D721Med (cell line): ENCODE measurements around the gene SHB.

Experiments
- DNase-seq: peaks from one replicate; pipeline ENCODE4 v3.0.0; 2011; ENCODE audit warnings: low spot score; ENCODE audit not compliant: insufficient read length
- FAIRE-seq: peaks from 2 replicates; lab custom pipeline; 2011; peaks lifted over from hg19 to GRCh38; lab: Jason Lieb, UNC
- TF ChIP-seq, protein P1 (sequence below): IDR thresholded peaks from 2 replicates; pipeline ENCODE4 v1.5.1; 2012; ENCODE audit warnings: mild to moderate bottlenecking, control low read depth; ENCODE audit not compliant: insufficient read depth; ENCODE audit errors: missing control alignments

Gene SHB

DNA sequence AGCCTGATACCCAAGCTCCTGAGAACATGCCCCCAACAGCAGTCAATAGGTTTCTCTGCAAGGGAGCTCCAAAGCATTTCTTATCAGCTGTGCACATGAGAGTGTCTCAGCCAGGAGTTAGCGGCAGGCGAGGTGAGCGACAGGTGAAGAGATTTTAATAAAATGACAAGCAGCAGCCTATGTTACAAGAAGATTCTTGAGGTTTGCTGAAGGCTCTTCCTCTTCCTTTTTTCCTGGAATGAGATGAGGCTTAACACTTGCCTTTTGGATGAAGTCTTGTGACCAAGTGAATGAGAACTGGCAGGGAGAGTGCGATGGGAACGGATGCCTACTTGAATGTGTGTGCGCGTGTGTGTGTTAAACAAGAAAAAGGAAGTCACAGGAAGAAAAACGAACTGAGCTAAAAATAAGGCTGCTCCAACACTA, 76.1 kb downstream of the SHB start:
- DNase-seq: no peak
- no peak for FAIRE-seq
- TF ChIP-seq, protein P1, sequence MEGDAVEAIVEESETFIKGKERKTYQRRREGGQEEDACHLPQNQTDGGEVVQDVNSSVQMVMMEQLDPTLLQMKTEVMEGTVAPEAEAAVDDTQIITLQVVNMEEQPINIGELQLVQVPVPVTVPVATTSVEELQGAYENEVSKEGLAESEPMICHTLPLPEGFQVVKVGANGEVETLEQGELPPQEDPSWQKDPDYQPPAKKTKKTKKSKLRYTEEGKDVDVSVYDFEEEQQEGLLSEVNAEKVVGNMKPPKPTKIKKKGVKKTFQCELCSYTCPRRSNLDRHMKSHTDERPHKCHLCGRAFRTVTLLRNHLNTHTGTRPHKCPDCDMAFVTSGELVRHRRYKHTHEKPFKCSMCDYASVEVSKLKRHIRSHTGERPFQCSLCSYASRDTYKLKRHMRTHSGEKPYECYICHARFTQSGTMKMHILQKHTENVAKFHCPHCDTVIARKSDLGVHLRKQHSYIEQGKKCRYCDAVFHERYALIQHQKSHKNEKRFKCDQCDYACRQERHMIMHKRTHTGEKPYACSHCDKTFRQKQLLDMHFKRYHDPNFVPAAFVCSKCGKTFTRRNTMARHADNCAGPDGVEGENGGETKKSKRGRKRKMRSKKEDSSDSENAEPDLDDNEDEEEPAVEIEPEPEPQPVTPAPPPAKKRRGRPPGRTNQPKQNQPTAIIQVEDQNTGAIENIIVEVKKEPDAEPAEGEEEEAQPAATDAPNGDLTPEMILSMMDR: no peak

DNA sequence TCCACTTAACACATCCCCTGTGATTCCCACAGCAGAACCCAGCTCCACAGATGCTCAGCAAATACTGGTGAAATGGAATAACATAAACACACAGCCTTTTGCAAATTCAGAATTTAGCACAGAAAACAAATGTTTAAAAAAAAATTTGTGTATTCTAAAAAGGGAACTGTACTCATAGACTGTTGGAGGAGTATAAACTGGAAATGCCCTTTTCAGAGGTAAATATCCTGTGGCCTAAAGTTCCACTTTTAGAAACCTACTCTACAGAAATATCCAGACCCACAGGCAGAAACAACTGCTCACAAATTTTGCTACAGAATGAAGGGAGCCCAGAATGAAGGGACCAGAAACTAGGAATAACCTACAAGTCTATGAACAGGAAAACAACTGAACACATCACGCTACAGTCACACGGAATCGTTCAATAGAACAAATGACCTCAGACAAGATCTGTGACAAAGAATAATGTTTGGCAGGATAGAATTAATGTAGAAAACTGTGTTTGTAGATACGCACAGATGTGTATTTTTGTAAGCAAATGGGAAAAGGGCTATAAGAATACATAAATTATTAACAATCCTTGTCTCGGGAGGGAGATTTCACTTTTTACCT, 78.5 kb downstream of the SHB start:
- FAIRE-seq (no peak), DNase-seq (no peak)
- TF ChIP-seq, protein P1: no peak

- TF ChIP-seq, protein P1: no peak
- FAIRE-seq: no peak
- no peak for DNase-seq
Observed at GRCh38 chr9:37989701-37990100, 79.3 kb downstream of the SHB start.

DNA sequence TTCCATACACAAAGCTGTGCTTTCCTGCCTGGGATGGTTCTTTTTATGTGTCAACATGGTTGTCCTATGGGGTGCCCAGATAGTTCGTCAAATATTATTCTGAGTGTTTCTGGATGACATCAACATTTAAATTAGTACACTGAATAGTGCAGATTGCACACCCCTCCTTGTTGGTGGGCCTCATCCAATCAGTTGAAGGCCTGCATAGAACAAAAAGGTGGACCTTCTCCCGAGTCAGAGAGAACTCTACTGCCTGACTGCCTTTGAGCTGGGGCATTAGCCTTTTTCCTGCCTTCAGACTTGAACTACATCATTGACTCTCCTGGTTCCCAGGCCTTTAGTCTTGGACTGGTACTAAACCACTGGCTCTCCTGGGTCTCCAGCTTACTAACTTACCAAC, 80.4 kb downstream of the SHB start:
- TF ChIP-seq, protein P1: no peak
- FAIRE-seq (no peak), DNase-seq (no peak)

GRCh38 chr9:37988041-37988440, 81.0 kb downstream of the SHB start:
- TF ChIP-seq, protein P1: no peak
- FAIRE-seq (no peak), DNase-seq (no peak)

DNA sequence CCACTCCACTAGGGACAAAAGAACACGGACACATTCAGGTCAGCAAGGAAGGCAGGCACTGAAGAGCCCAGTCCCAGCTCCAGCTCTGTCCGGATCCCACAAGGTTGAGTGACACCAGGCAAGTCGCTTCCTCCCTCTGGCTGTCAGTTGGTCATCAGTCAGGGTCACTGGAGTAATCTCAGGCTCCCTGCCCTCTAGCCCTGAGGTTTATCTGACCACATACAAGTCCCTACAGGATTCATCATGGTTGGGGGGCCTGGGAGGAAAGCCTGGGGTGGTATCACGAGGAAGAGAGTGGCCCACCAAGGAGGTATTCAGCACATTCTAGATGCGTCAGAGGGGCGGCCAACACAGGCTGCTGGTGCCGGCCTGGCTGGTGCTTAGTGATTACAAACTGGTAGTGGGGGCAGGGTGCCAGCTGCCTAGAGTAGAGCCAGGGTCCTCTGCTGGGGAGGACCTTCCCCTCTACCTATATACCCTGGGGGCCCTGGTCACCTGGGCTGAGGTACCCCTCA, 81.5 kb downstream of the SHB start:
- DNase-seq (no peak), FAIRE-seq (no peak)
- TF ChIP-seq, protein P1: no peak

DNA sequence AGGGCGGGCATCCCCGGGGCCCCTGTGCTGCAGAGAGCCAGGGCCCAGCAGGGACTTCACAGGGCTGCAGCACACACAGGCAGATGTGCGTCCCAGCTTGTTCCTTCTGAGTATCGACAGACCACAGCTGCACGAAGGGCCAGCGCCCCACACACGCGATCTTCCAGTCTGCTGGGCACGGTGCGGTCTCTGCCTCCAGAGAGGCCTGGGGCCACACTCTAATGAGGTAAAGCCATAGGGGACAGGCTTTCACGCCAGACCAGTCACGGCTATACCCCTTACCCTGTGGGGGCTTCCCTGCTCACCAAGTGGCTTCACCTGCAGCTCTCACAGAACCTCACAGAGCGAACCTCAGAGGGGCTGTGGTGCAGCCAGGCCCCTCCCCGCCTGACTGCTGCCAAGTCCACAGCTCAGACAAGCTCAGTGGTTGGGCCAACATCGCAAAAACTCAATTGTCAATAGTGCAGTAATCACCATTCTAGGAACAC, 82.2 kb downstream of the SHB start:
- TF ChIP-seq, protein P1: no peak
- no peak for DNase-seq
- FAIRE-seq: no peak
